ENCODE results near the gene FPR3.

The FPR3 gene

DNA sequence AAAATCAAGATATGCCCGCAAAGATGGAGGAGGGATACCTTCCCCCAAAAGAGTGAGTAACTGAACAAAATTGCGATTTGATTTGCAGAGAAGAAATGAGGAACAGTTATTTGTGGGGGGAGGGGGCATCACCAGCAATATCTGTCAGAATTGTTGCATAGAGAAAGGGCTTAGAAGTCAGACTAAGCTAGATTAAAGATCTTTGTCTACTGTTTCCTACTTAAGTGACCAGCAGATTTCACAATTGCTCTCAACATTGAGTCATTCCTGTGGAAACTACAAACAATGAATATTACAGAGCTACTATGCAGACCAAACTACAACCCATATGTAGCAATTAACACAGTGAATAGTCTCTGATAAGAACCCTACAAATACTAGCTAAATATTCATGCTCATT lies 27.4 kb downstream of the FPR3 start:
- no peak overlapping the region for H3K27ac ChIP-seq (ENCODE audit: low read depth, low read length)
- no peaks in the 10 kb centered on the region for H3F3A ChIP-seq (ENCODE audit: insufficient read depth)
- no peaks in the 10 kb centered on the region for H4K20me1 ChIP-seq (ENCODE audit: low read depth, low read length)
- no peak overlapping the region for H2AFZ ChIP-seq (ENCODE audit: low read depth, low read length, severe bottlenecking)
- no peaks in the 10 kb centered on the region for H3K79me2 ChIP-seq (ENCODE audit: insufficient read depth, low read length)
- no peak overlapping the region for H3K9ac ChIP-seq (ENCODE audit: low read length)
- TF ChIP-seq, protein P1, sequence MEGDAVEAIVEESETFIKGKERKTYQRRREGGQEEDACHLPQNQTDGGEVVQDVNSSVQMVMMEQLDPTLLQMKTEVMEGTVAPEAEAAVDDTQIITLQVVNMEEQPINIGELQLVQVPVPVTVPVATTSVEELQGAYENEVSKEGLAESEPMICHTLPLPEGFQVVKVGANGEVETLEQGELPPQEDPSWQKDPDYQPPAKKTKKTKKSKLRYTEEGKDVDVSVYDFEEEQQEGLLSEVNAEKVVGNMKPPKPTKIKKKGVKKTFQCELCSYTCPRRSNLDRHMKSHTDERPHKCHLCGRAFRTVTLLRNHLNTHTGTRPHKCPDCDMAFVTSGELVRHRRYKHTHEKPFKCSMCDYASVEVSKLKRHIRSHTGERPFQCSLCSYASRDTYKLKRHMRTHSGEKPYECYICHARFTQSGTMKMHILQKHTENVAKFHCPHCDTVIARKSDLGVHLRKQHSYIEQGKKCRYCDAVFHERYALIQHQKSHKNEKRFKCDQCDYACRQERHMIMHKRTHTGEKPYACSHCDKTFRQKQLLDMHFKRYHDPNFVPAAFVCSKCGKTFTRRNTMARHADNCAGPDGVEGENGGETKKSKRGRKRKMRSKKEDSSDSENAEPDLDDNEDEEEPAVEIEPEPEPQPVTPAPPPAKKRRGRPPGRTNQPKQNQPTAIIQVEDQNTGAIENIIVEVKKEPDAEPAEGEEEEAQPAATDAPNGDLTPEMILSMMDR (IDR thresholded peaks at IDR 0.05; ENCODE audit: insufficient read depth, low read length, poor library complexity, severe bottlenecking) = no peak
- no peak for TF ChIP-seq EZH2phosphoT487 (conservative IDR thresholded peaks at IDR 0.05; ENCODE audit: low read length)
- no peaks in the 10 kb centered on the region for H3K36me3 ChIP-seq (ENCODE audit: low read length)
- no peaks in the 10 kb centered on the region for H3K27me3 ChIP-seq (ENCODE audit: low read length)
- peaks cover 12% of the 10 kb centered on the region; the same call in 1 of the 2 replicates for H3K9me3 ChIP-seq (ENCODE audit: insufficient read depth, low read length)
- no peak overlapping the region for H3K4me3 ChIP-seq (ENCODE audit: insufficient read depth, low read length, poor library complexity, severe bottlenecking)
- no peak overlapping the region for H3K4me2 ChIP-seq (ENCODE audit: low read depth, low read length, poor library complexity, severe bottlenecking)
- no peaks in the 10 kb centered on the region for H3K9me2 ChIP-seq (replicated peaks; ENCODE audit: insufficient read depth, low read length)

DNA sequence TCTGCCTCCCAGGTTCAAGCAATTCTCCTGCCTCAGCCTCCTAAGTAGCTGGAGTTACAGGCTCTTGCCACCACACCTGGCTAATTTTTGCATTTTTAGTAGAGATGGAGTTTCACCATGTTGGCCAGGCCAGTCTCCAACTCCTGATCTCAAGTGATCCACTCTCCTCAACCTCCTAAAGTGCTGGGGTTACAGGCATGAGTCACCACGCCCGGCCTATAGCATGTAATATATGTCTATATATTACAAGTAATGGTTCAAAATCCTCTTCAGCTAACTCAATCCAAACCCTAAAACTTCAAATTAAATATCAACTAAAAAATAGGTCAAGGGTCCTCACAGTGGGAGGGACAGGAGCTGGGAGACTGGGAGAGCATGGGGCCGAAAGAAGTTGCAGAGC lies 28.0 kb downstream of the FPR3 start:
- TF ChIP-seq, protein P1 (IDR thresholded peaks at IDR 0.05; ENCODE audit: insufficient read depth, low read length, poor library complexity, severe bottlenecking) = no peak
- no peak for TF ChIP-seq EZH2phosphoT487 (conservative IDR thresholded peaks at IDR 0.05; ENCODE audit: low read length)
- no peak overlapping the region for H3K4me3 ChIP-seq (ENCODE audit: insufficient read depth, low read length, poor library complexity, severe bottlenecking)
- H3K9me3 ChIP-seq (ENCODE audit: insufficient read depth, low read length) = peaks cover 12% of the 10 kb centered on the region; the same call in 1 of the 2 replicates
- no peak overlapping the region for H2AFZ ChIP-seq (ENCODE audit: low read depth, low read length, severe bottlenecking)
- H3K4me2 ChIP-seq (ENCODE audit: low read depth, low read length, poor library complexity, severe bottlenecking) = no peak overlapping the region
- no peaks in the 10 kb centered on the region for H4K20me1 ChIP-seq (ENCODE audit: low read depth, low read length)
- H3K79me2 ChIP-seq (ENCODE audit: insufficient read depth, low read length) = no peaks in the 10 kb centered on the region
- no peak overlapping the region for H3K27ac ChIP-seq (ENCODE audit: low read depth, low read length)
- H3F3A ChIP-seq (ENCODE audit: insufficient read depth) = no peaks in the 10 kb centered on the region
- no peaks in the 10 kb centered on the region for H3K27me3 ChIP-seq (ENCODE audit: low read length)
- no peaks in the 10 kb centered on the region for H3K9me2 ChIP-seq (replicated peaks; ENCODE audit: insufficient read depth, low read length)
- no peak overlapping the region for H3K9ac ChIP-seq (ENCODE audit: low read length)
- H3K36me3 ChIP-seq (ENCODE audit: low read length) = no peaks in the 10 kb centered on the region

DNA sequence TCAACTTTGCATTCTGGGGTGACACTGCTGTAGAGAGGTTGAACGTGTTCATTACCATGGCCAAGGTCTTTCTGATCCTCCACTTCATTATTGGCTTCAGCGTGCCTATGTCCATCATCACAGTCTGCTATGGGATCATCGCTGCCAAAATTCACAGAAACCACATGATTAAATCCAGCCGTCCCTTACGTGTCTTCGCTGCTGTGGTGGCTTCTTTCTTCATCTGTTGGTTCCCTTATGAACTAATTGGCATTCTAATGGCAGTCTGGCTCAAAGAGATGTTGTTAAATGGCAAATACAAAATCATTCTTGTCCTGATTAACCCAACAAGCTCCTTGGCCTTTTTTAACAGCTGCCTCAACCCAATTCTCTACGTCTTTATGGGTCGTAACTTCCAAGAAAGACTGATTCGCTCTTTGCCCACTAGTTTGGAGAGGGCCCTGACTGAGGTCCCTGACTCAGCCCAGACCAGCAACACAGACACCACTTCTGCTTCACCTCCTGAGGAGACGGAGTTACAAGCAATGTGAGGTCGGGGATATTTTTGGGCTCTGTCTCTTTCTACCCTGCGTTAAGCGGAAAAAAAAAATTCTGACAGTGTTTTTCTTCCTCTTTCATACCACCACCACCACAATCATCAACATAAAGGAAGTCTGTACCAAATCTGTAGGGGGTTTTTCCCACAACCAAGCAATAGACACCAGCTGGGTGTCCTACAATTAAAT lies 29.5 kb downstream of the FPR3 start:
- no peaks in the 10 kb centered on the region for H4K20me1 ChIP-seq (ENCODE audit: low read depth, low read length)
- no peaks in the 10 kb centered on the region for H3K27me3 ChIP-seq (ENCODE audit: low read length)
- no peaks in the 10 kb centered on the region for H3K9me2 ChIP-seq (replicated peaks; ENCODE audit: insufficient read depth, low read length)
- TF ChIP-seq, protein P1 (IDR thresholded peaks at IDR 0.05; ENCODE audit: insufficient read depth, low read length, poor library complexity, severe bottlenecking) = no peak
- TF ChIP-seq EZH2phosphoT487 (conservative IDR thresholded peaks at IDR 0.05; ENCODE audit: low read length) = no peak
- H3K9me3 ChIP-seq (ENCODE audit: insufficient read depth, low read length) = peaks cover 18% of the 10 kb centered on the region; the same call in 1 of the 2 replicates
- H2AFZ ChIP-seq (ENCODE audit: low read depth, low read length, severe bottlenecking) = no peak overlapping the region
- H3F3A ChIP-seq (ENCODE audit: insufficient read depth) = no peaks in the 10 kb centered on the region
- H3K4me3 ChIP-seq (ENCODE audit: insufficient read depth, low read length, poor library complexity, severe bottlenecking) = no peak overlapping the region
- H3K9ac ChIP-seq (ENCODE audit: low read length) = no peak overlapping the region
- H3K4me2 ChIP-seq (ENCODE audit: low read depth, low read length, poor library complexity, severe bottlenecking) = no peak overlapping the region
- H3K79me2 ChIP-seq (ENCODE audit: insufficient read depth, low read length) = no peaks in the 10 kb centered on the region
- no peak overlapping the region for H3K27ac ChIP-seq (ENCODE audit: low read depth, low read length)
- no peaks in the 10 kb centered on the region for H3K36me3 ChIP-seq (ENCODE audit: low read length)
